Eye (tissue), 1 donor: ENCODE measurements around the gene FZR1.
"Not testable (repeated sequence)": the region's sequence is repeated elsewhere in the genome, so short reads cannot be mapped to it uniquely, and the experiment has no call there.

Source experiments
- DNase-seq: peaks from one replicate; pipeline ENCODE4 v3.0.0-alpha.2; 2015

The FZR1 gene

DNA sequence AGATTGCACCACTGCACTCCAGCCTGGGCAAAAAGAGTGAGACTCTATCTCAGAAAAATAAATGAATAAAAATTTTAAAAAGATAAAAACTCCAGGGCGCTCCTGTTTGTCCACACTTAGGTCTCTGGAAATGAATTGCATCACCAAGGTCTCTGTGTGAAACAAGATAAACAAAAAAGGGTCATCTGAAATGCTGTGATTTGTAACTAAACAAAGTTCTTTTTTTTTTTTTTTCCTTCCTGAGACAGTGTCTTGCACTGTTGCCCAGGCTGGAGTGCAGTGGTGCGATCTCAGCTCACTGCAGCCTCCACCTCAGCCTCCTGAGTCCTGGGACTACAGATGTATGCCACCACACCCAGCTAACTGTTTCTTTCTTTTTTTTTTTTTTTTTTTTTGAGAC lies 11.5 kb downstream of the FZR1 start:
- DNase-seq: no peak

DNA sequence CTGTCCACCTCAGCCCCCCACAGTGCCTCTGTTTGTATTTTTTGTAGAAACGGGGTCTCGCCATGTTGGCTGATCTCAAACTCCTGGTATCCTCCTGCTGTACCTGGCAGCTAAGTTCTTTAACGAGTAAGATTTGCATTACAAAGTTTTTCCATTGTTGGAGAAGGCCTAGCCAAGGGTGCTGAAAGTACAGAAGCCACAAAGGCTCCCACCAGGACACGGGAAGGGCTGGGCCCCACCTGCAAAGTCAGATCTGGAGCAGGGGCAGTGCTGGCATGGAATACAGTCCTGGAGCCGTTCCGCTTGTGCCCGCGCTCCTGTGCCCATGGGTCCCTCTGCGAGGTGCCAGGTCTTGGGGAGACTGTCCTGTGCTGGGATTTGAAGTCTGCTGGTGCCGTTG lies 12.1 kb downstream of the FZR1 start:
- DNase-seq: no peak

DNA sequence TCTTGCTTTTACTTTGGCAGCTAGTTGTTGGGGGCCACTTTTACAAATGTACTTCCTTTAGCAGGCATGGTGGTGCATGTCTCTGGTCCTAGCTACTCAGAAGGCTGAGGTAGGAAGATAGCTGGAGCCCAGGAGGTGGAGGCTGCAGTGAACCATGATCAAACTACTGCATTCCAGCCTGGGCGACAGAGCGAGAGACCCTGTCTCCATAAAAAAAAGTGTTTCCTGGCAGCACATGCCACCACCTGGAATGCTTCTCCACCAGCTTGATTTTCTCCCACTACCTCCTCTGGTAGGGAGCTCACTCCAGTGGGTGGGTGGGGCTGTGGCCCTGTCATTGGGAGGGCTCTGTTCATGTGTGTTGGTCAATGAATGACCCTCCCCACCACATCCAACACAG lies 12.5 kb downstream of the FZR1 start:
- DNase-seq: no peak

DNA sequence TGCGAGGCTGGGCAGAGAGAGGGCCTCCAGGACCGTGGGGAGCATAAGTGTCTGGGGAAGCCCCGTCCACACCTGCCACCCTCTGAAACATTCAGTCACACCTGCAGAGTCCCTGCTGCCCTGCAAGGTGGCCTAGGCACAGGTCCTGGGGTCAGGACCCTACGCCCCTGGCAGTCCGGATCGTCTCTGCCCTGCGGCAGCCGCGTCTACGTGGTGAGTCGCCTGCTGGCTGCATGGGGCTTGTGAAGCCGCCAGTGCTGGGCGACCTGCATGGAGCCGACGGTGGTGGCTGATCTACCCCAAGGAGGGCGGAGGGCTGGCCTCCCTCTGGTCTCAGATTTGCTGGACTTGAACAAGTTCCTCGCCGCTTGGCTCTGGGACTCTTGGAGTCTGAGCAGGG lies 13.0 kb downstream of the FZR1 start:
- DNase-seq: no peak

DNA sequence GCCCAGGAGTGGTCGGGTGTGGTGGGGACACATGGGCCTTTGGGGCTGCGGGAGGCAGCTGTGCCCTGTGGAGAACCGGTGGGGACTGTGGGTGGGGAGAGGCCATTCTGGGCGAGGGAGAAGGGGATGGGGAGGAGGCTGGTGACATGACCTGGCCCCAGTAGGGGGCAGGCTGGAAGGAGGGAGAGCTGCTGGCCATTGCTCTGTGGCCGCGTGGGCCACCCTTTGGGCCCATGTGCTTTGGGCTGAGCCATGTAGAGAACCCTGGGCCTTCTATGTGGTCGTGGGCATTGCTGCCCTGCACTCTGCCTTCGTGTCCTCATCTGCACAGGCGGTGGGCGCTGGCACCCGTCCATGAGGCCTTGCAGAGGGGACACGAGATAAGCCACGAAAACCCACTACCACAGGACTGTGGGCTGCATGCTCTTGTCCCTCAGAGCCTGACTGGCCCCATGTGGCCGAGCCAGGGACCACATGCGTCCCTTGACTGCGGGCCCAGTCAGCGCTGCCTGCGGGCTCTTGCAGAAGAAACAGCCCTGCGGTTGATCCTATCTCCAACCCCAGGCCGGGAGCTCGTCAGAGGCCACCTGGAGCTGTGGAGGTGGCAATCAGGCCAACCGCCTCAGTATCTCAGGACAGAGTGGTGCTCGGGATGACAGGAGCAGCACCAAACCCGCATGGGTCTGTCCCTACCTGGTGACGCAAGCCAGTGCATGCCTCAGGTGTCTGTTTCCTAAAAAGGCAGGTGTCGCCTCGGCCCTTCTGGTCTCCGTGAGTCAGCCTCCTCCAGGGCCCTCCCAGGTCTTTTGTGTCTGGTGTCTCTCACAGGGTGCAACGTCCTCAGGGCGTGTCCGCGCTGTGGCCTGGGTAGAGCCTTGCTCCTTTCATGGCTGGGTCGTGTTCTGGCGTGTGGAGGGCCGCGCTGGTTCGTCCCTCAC lies 14.3 kb downstream of the FZR1 start:
- no peak for DNase-seq

DNA sequence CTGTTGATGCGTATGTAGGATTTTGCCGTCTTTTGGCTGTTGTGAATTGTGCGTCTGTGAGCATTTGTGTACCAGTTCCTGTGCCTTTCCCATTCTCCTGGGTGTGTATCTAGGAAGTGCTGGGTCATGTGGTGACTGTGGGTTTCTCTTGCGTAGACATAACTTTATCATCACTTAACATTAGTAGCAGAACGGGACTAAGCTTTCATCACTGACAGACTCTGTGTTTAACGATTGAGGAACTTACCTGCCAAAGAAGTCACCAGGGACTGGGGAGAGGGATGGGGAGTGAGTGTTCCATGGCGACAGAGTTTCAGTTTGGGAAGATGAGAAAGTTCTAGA lies 15.0 kb downstream of the FZR1 start:
- DNase-seq: no peak

DNA sequence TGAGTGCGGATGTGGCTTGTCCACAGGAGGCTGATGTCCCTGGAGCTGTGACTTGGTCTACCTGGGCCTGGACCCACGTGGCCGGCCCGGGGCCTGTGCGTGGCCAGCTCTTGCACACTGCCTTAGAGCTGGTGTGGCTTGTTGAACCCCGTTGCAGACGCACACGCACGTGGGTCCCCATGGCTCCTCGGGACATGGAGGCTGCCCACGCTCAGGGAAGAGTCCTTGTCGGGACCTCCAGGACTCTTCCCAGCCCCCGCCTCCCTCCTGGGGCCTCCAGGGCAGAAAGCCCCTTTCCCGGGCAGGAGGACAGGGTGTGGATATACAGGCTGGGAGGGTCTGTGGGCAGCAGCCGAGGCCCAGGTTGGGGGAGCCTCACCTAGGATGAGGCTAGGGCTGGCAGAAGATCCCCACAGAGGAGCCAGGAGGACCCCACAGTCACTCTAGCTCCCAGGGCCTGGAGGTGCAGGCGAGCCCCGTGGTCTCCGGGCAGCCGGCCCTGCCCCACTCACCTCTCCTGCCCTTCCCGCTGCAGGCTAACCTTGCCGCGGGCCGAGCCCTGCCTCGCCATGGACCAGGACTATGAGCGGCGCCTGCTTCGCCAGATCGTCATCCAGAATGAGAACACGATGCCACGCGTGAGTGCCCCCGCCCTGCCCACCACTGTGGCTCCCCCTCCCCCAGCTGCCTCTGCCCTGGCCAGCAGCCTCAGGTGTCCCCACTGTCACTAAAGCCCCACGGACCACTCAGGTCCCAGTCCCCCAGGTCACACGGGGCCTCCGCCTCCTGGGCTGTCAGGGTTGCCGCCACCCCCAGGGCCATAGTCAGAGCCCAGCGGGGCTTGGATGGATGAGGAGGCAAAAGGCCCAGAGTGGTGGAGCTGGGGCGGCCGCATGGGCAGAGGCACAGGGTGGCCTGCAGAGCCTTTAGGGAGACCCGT lies 16.6 kb downstream of the FZR1 start:
- DNase-seq: no peak

DNA sequence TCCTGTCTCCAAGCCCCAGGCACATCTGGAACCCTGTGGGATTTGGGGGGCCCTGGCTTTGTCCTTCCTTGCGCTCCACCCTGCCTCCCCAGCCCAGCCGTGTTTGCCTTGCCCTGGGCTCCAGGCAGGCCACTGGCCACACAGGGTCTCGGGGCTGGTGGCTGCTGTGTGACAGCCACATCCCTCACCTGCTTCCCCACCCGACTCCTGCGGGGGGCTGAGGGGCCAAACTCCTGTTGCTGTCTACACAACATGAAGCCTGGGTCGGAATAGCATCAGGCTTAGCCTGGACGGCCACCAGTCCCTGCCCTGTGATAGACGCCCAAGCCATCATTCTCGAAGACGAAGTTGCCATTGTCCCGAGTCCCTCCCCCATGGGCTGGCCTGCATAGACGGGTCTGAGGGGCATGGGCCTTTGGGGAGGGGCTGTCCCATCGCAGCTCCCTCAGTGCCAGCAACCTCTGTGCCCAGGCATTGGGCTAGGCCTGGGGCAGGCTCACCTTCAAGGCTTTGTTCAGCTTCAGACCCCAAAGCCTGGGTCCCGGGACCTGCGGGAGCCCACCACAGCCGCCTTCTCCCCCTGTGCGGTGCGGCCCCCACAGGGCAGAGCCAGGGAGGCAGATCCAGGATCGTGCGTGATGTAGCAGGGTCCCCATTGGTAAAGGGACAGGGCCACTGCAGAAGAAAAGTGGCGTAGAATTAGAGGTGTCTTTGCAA lies 17.4 kb downstream of the FZR1 start:
- DNase-seq: no peak

DNA sequence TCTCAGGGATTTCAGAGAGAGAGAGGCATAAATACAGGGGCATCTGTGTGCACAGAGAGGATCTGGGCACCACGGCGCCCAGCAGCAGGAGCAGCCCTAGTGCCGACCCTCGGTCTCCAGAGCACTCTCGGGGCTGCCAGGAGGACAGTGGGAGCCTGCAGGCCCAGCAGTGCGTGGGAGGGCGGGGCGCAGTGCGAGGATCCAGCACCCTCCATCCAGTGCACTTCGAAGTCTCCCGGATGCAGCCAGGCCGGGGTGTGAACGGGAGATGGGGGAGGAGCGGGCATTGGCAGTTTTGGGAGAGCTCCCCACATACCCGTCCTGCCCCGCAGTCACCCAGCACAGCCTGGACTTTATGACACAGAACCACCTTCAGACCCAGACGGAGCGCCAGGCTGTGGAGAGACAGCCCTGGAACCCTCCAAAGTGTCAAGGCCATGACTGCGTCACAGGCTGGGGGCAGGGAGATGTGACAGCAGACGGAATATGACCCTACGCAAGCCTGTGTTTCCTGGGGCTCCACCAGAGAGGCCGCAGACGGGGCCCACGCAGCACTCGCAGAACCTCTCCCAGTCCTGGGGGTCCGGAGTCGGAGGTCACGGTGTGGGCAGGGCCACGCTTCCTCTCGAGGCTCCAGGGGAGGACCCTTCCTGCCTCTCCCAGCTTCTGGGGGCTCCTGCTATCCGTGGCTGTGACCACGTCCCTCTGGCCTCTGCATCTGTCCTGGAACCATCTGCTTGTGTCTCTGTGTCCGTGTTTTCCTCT lies 18.1 kb downstream of the FZR1 start:
- DNase-seq: no peak

DNA sequence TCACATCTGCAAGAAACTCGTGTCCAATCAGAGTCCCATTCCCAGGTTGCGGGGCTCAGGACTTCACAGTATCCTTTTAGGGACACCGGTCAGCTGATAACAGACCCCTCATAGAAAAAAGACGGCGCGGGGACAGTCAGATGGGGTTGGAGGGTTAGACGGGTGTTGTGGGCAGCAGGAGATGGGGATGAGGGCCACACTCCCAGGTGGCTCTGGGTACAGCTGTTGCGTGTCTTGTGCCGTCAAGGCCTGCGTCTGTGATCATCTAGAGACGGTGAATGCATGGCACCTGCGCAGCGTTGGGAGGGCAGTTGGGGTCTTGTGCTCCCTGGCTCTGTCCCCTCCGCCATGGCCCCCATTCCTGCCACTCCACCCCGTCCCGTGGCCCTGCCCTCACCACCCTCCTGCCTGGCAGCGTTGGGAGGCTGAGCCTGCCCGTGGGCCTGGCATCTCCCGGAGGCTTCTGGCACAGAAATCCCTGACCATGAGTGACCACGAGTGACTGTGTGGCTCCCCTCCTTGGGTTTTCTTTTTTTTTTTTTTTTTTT lies 18.9 kb downstream of the FZR1 start:
- DNase-seq: no peak

DNA sequence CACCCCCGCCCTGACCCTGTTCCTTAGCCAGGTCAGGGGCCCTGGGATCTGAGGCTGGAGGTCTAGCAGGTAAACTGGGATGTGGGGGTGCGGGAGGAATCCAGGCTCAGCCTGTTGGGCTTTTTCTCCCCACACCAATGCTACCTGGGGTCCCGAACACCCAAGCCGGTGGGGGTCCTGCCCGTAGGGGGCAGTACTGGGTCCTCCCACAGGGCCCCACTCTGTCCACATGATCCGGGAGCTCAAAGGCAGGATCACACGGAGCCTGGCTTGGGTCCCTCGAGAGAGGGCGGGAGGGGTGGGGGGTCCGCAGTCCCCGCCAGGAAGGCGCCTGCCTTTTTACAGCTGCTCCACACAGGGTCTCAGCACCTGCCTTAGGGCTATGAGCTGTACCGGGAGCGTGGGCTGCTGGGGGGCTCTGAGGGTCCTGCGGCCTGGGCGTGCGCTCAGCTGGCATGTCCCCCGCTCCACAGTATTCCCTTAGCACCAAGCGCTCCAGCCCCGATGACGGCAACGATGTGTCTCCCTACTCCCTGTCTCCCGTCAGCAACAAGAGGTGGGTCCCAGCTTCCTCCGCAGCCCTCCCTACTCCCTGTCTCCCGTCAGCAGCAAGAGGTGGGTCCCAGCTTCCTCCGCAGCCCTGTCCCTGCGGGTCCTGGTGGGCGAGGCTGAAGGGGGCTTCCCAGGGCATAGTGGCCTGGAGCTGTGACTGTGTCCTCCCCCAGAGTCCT lies 20.6 kb downstream of the FZR1 start:
- DNase-seq: no peak

DNA sequence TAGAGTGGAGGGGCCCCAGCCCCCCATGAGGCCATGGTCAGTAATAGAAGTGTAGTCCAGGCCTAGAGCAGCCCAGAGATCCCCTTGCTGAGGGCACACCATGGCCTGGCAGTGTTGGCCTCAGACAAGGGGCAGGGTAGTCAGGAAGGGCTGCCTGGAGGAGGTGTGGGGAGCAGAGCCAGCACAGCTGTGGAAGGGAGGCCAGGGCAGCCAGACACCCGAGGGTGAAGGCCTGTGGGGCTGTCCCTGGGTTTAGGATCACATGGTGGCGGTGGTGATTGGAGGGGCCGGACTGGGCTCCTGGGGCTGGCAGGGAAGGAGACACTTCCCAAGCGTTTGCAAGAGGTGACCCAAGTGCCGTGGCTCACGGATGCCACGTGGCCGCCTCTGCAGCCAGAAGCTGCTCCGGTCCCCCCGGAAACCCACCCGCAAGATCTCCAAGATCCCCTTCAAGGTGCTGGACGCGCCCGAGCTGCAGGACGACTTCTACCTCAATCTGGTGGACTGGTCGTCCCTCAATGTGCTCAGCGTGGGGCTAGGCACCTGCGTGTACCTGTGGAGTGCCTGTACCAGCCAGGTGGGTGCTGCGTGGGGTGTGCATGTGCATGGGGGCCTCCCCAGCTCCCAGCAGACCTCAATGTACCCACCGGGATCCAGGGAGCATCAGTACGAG lies 21.3 kb downstream of the FZR1 start:
- no peak for DNase-seq

DNA sequence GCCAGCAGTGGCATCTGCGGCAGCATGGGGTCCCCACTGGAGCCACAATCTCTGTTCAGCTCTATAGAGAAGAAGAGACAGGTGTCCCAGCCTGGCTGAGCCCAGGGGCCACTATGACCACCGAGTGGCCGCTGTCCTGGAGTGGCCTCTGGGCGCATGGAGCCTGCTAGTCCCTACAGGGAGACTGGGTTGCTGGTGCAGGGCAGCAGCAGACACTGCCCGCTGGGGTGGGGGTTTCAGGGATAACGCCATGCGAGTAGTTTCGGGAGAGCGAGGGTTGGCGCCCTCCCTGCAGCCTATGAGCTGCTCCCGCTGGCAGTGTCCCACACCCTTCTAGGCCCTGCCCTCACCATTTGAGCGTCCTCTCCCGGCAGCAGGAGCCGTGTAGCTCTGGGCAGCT lies 22.0 kb downstream of the FZR1 start:
- DNase-seq: no peak

DNA sequence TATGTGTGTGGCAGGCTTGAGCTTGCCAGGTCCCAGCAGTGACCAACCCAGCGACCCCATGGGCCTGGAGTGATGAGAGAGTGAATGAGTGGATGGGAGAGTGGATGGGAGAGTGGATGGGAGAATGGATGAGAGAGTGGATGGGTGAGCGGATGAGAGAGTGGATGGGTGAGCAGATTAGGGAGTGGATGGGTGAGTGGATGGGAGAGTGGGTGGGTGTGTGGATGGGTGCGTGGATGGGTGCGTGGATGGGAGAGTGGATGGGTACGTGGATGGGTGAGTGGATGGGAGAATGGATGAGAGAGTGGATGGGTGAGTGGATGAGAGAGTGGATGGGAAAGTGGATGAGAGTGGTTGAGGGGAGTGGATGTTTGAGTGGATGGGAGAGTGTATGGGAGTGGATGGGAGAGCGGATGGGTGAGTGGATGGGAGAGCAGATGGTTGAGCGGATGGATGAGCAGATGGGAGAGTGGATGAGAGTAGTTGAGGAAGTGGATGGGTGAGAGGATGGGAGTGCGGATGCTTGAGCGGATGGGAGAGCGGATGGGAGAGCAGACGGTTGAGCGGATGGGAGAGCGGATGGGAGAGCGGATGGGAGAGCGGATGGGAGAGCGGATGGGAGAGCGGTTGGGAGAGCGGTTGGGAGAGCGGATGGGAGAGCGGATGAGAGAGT lies 22.6 kb downstream of the FZR1 start:
- DNase-seq: no peak

DNA sequence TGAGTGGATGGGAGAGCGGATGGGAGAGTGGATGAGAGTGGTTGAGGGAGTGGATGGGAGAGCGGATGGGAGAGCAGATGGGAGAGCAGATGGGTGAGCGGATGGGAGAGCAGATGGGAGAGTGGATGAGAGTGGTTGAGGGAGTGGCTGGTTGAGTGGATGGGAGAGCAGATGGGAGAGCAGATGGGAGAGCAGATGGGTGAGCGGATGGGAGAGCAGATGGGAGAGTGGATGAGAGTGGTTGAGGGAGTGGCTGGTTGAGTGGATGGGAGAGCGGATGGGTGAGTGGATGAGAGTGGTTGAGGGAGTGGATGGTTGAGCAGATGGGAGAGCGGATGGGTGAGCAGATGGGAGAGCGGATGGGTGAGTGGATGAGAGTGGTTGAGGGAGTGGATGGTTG lies 23.2 kb downstream of the FZR1 start:
- not testable (repeated sequence) for DNase-seq

DNA sequence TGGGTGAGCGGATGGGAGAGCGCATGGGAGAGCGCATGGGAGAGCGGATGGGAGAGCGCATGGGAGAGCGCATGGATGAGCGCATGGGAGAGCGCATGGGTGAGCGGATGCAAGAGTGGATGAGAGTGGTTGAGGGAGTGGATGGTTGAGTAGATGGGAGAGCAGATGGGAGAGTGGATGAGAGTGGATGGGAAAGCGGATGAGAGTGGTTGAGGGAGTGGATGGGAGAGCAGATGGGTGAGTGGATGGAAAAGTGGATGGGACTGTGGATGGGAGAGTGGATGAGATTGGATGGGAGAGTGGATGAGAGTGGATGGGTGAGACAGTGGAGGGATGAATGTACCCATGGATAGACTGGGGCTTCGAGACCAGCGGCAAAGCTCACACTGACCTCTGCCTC lies 24.3 kb downstream of the FZR1 start:
- DNase-seq: no peak

DNA sequence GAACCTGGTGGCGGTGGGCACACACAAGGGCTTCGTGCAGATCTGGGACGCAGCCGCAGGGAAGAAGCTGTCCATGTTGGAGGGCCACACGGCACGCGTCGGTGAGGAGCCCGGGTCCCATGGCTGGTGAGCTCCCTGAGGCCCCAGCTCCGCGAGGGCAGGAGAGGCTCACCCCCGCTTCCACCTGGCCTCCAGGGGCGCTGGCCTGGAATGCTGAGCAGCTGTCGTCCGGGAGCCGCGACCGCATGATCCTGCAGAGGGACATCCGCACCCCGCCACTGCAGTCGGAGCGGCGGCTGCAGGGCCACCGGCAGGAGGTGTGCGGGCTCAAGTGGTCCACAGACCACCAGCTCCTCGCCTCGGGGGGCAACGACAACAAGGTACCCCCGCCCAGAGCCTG lies 25.6 kb downstream of the FZR1 start:
- no peak for DNase-seq

DNA sequence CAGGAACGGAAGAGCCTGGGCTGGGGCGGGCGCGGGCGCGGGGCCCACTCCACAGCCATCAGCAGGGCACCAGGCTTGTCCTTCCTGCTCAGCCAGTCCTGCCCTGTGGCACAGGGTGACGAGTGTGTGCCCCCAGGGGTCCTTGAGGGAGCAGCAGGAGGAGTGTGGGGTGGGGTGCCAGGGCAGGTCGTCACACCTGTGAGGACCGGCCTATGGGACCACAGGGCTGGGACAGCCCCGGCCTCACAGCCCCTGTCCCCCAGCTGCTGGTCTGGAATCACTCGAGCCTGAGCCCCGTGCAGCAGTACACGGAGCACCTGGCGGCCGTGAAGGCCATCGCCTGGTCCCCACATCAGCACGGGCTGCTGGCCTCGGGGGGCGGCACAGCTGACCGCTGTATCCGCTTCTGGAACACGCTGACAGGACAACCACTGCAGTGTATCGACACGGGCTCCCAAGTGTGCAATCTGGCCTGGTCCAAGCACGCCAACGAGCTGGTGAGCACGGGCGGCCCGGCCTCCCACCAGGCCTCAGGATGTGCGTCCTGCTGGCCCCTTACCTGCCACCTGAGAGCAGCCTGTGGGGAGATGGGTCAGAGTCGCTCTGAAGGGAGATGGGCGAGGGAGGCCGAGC lies 26.2 kb downstream of the FZR1 start:
- no peak for DNase-seq

DNA sequence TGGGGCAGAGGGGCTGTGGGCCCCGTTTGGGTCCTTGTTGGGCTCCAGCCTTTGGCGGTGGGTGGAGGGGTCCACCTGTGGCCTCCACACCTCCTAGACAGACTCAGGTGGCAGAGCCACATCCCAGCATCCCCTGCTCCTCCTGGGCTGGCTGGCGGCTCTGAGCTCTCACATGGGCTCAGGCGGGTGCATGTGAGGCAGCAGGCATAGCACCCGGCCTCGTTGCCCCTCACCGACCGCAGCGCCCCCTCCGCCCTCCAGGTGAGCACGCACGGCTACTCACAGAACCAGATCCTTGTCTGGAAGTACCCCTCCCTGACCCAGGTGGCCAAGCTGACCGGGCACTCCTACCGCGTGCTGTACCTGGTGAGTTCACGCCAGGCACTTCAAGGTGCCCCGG lies 26.9 kb downstream of the FZR1 start:
- DNase-seq: no peak
